GM21529 (cell line): ENCODE data around the gene PEX12.
"Not testable (repeated sequence)": the region's sequence is repeated elsewhere in the genome, so short reads cannot be mapped to it uniquely, and the experiment has no call there.

ENCODE experiments used
- ATAC-seq: cut with Tn5 transposase; IDR thresholded peaks from one replicate; pipeline ENCODE4 v1.9.1; 2021; ENCODE audit not compliant: unreplicated experiment

The PEX12 gene

GRCh38 chr17:35537601-35538141 lies 40.7 kb downstream of the PEX12 start, which contains the start of gene SLFN12L:
Gene SLFN12L (minus strand): TSS chr17:35537678. CDS start chr17:35522364, 15,314 bp downstream.
- ATAC-seq, result no peak

- no peak for ATAC-seq
Observed at GRCh38 chr17:35536664-35537171, 41.7 kb downstream of the PEX12 start.

GRCh38 chr17:35535406-35535805 lies 43.0 kb downstream of the PEX12 start:
- ATAC-seq, result not testable (repeated sequence)

GRCh38 chr17:35534576-35535093 lies 43.7 kb downstream of the PEX12 start:
- no peak for ATAC-seq

- no peak for ATAC-seq
Observed at GRCh38 chr17:35531160-35531559, 47.2 kb downstream of the PEX12 start.

- ATAC-seq, result no peak
Observed at GRCh38 chr17:35529866-35530265, 48.5 kb downstream of the PEX12 start.

GRCh38 chr17:35529326-35529725 lies 49.0 kb downstream of the PEX12 start:
- ATAC-seq, result not testable (repeated sequence)
